HG03095 (cell line): ENCODE data around the gene ADCY10.
"Not testable (repeated sequence)": the region's sequence is repeated elsewhere in the genome, so short reads cannot be mapped to it uniquely, and the experiment has no call there.

Source experiments
- ATAC-seq: cut with Tn5 transposase; IDR thresholded peaks from one replicate; pipeline ENCODE4 v1.9.1; 2021; ENCODE audit warnings: moderate library complexity; ENCODE audit not compliant: unreplicated experiment

ADCY10 gene

GRCh38 chr1:167893798-167894197 lies 20.1 kb downstream of the ADCY10 start:
- ATAC-seq: no peak

- ATAC-seq: no peak
These were observed 23.5 kb downstream of the ADCY10 start for GRCh38 chr1:167890400-167890799.

- not testable (repeated sequence) for ATAC-seq
These were observed 26.7 kb downstream of the ADCY10 start for GRCh38 chr1:167887187-167887586.

- ATAC-seq: no peak
These were observed 31.6 kb downstream of the ADCY10 start for GRCh38 chr1:167882376-167882775.

GRCh38 chr1:167881786-167882185 lies 32.1 kb downstream of the ADCY10 start:
- ATAC-seq: no peak

- no peak for ATAC-seq
These were observed 32.9 kb downstream of the ADCY10 start for GRCh38 chr1:167881069-167881468.

GRCh38 chr1:167880580-167881021 lies 33.3 kb downstream of the ADCY10 start:
- ATAC-seq: no peak

GRCh38 chr1:167879508-167879907 lies 34.4 kb downstream of the ADCY10 start:
- no peak for ATAC-seq

GRCh38 chr1:167878372-167879160 lies 35.4 kb downstream of the ADCY10 start:
- ATAC-seq: no peak

- no peak for ATAC-seq
These were observed 37.2 kb downstream of the ADCY10 start for GRCh38 chr1:167876597-167877175.

GRCh38 chr1:167871331-167871730 lies 42.6 kb downstream of the ADCY10 start:
- ATAC-seq: no peak

- not testable (repeated sequence) for ATAC-seq
These were observed 44.6 kb downstream of the ADCY10 start for GRCh38 chr1:167869157-167870001.

- not testable (repeated sequence) for ATAC-seq
These were observed 47.1 kb downstream of the ADCY10 start for GRCh38 chr1:167866739-167867414.

- not testable (repeated sequence) for ATAC-seq
These were observed 47.6 kb downstream of the ADCY10 start for GRCh38 chr1:167866326-167866725.

GRCh38 chr1:167865804-167866308 lies 48.1 kb downstream of the ADCY10 start:
- not testable (repeated sequence) for ATAC-seq

- ATAC-seq: not testable (repeated sequence)
These were observed 48.7 kb downstream of the ADCY10 start for GRCh38 chr1:167865193-167865592.

- no peak for ATAC-seq
These were observed 49.4 kb downstream of the ADCY10 start for GRCh38 chr1:167864392-167865032.

GRCh38 chr1:167863921-167864279 lies 50.0 kb downstream of the ADCY10 start:
- ATAC-seq: no peak

- ATAC-seq: not testable (repeated sequence)
These were observed 50.6 kb downstream of the ADCY10 start for GRCh38 chr1:167863191-167863920.
